ENCODE measurements around the gene ABT1.

ABT1 gene

DNA sequence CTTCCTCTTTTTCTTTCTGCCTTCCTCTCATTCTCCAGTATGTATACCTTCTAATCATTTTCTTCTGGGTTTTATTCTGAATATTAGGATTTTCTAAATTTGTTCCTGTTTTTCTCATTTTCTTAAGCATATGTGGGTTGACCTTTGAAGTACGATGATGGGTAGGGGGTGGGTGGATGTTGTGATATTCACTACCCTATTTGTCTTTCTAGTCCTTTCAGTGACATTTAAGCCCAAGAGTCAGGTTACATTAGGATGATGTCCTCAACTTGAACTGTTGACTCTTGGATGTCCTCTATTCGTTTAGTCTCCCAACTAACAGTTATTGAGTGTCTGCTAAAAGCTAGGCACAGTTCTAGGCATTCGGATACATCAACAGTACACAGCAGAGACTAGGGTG is 7.3 kb downstream of the ABT1 start:
- ChIA-PET POLR2A (no interaction called here), CTCF (interaction anchor here (2.8 kb wide), 1 partner anchor 476 kb away, joined by 33 read pairs; no protein-coding TSS in a partner anchor)
- no peak overlapping the region for H3K4me3 ChIP-seq (ENCODE audit: low read depth, low read length)
- TF ChIP-seq, protein P1, sequence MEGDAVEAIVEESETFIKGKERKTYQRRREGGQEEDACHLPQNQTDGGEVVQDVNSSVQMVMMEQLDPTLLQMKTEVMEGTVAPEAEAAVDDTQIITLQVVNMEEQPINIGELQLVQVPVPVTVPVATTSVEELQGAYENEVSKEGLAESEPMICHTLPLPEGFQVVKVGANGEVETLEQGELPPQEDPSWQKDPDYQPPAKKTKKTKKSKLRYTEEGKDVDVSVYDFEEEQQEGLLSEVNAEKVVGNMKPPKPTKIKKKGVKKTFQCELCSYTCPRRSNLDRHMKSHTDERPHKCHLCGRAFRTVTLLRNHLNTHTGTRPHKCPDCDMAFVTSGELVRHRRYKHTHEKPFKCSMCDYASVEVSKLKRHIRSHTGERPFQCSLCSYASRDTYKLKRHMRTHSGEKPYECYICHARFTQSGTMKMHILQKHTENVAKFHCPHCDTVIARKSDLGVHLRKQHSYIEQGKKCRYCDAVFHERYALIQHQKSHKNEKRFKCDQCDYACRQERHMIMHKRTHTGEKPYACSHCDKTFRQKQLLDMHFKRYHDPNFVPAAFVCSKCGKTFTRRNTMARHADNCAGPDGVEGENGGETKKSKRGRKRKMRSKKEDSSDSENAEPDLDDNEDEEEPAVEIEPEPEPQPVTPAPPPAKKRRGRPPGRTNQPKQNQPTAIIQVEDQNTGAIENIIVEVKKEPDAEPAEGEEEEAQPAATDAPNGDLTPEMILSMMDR (IDR thresholded peaks at IDR 0.05; ENCODE audit: insufficient read depth, low read length, missing control alignments) = no peak
- no peak for DNase-seq (ENCODE audit: low read depth, low spot score)

DNA sequence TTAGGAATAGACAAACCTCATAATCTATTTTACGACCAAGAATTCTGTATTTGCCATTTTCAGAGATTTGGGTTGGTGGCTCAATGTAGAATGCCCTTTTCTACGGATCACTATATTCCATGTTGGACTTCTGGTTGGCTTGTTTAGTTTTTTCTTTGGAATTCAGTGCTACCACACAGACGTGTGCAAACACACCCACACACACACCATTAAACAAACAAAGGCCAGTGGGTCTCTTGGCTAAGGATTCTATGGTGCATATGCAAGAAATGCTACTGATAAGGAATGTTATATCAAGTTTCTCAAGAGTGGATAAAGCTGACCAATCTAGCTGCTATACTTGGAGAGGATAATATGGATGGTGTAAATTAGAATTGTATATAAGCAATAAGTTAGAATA is 8.0 kb downstream of the ABT1 start:
- CTCF ChIA-PET = interaction anchor here (2.8 kb wide), 1 partner anchor 475 kb away, joined by 33 read pairs; no protein-coding TSS in a partner anchor
- POLR2A ChIA-PET = no interaction called here
- TF ChIP-seq, protein P1 (IDR thresholded peaks at IDR 0.05; ENCODE audit: insufficient read depth, low read length, missing control alignments) = no peak

DNA sequence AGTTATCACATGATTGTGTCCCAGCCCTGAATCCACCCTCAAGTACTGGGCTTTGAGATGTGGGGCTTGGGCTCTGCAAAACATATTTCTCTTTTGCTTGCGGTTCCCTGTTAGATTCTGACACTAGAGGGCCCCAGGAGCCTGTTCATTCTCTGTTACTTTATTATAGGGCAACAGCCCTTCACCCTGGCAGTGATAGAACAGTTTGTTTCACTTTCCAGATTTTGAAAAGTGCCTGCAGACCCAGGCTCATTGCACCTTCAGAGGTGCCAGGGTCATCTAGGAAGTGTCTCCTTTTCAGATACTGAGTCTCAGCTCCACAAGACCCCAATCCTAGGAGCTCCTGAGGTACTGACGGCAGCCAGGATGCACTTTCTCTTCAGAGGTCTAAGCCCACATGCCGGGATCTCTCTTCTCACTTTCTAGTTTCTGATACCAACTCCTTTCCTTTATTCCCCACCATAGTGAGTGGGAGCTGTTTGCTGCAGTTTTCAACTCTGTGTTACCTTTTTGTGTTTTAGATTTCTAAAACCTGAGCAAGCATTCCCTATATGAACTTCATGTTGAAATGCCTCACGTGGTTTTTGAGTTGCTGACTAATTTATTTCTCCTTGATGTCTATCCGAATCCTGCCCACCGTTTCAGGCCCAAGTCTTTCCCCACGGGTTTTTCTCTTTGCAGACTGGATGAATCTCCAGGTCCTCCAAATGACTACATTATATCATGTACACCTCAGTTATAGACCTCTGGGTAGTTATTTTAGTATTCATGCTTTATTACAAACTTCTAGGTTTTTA is 10.9 kb downstream of the ABT1 start:
- CTCF ChIA-PET = interaction anchor here (0.6 to 1.8 kb wide), 16 partner anchors 12 to 518 kb away, joined by 3 to 64 read pairs (median 3); partner anchors contain the start of gene ZNF322
- POLR2A ChIA-PET = no interaction called here
- TF ChIP-seq, protein P1 (IDR thresholded peaks at IDR 0.05; ENCODE audit: insufficient read depth, low read length, missing control alignments) = peak; percentile 62
- DNase-seq (ENCODE audit: low read depth, low spot score) = no peak
- H3K4me3 ChIP-seq (ENCODE audit: low read depth, low read length) = peak overlapping the region; percentile 52

More for the DNA sequence above, 8.0 kb downstream of the ABT1 start:
- DNase-seq (ENCODE audit: low read depth, low spot score) = no peak
- no peak overlapping the region for H3K4me3 ChIP-seq (ENCODE audit: low read depth, low read length)

DNA sequence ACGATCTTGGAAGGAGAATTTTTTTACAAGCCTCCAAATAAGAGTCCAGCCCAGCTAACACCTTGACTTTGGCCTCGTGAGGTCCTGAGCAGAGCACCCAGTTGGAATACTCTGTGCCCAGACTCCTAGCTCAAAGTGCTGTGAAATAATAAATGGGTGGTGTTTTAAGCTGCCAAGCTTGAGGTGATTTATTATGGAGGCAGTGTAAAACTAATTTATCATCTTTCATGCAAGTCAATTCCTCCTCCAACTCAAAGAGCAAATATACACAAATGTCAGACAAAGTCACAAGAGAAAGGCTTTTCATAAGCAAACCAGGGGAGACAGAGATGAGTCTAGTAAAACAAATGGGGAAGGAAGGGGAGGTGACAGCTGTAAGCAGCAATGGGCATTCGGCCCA is 12.7 kb downstream of the ABT1 start:
- CTCF ChIA-PET = interaction anchor here (0.7 to 5.7 kb wide), 3 partner anchors 12 to 470 kb away, joined by 3 to 55 read pairs (median 3); no protein-coding TSS in a partner anchor
- TF ChIP-seq, protein P1 (IDR thresholded peaks at IDR 0.05; ENCODE audit: insufficient read depth, low read length, missing control alignments) = no peak
- POLR2A ChIA-PET = no interaction called here
- H3K4me3 ChIP-seq (ENCODE audit: low read depth, low read length) = no peak overlapping the region
- DNase-seq (ENCODE audit: low read depth, low spot score) = no peak

DNA sequence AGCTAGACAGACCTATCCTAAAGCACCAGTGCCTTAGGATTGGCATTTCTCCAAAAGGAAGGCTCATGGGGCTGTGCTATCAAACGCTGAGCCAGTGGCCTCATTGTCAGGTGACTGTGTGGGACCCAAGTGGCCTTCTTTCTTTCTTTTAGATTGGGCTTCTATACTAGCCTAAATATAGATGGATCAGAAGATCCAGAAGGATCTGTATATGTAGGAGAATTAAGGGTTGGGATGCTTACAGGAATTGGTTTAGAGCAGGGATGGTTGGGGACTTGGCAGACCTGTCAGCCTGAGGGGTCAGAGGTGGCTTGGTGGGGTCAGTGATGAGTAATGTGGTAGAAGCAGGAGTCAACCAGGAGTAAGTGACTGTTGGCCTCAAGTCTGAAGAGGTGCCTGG is 14.8 kb downstream of the ABT1 start:
- H3K4me3 ChIP-seq (ENCODE audit: low read depth, low read length) = no peak overlapping the region
- POLR2A ChIA-PET = no interaction called here
- CTCF ChIA-PET = interaction anchor here (5.7 kb wide), 1 partner anchor 468 kb away, joined by 55 read pairs; no protein-coding TSS in a partner anchor
- TF ChIP-seq, protein P1 (IDR thresholded peaks at IDR 0.05; ENCODE audit: insufficient read depth, low read length, missing control alignments) = no peak
- DNase-seq (ENCODE audit: low read depth, low spot score) = no peak

DNA sequence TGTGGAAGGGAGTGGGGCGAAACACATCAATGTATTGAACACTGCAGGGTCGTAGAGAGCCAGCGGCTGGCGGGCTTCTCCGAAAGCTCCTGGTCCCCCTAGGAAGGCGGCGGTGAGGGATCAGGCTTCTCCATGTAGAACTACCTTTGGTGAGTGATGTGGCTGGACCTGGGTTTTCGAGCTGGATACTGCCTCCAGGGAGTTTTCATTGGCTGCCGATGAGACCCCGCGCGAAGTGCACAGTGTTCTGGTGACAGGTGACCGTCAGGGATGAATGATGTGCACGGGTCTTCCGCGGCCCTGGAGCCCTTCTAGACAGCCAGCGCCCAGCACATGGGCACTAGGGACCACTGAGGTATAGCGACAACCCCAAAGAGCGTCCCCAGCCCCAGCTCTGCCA is 16.4 kb downstream of the ABT1 start:
- no peak for DNase-seq (ENCODE audit: low read depth, low spot score)
- ChIA-PET CTCF (interaction anchor here (5.7 kb wide), 1 partner anchor 467 kb away, joined by 55 read pairs; no protein-coding TSS in a partner anchor), POLR2A (no interaction called here)
- no peak overlapping the region for H3K4me3 ChIP-seq (ENCODE audit: low read depth, low read length)
- TF ChIP-seq, protein P1 (IDR thresholded peaks at IDR 0.05; ENCODE audit: insufficient read depth, low read length, missing control alignments) = no peak
